HG02970 (cell line): ENCODE data around the gene BEST4.
"Not testable (repeated sequence)": the region's sequence is repeated elsewhere in the genome, so short reads cannot be mapped to it uniquely, and the experiment has no call there.

Experiments used
- ATAC-seq: cut with Tn5 transposase; IDR thresholded peaks from one replicate; pipeline ENCODE4 v1.9.1; 2021; ENCODE audit warnings: mild to moderate bottlenecking, moderate library complexity, moderate number of reproducible peaks; ENCODE audit not compliant: unreplicated experiment, low FRiP score

The BEST4 gene

GRCh38 chr1:44788120-44788860 lies at the start of gene BEST4:
Gene BEST4 (minus strand): TSS chr1:44788170. CDS start chr1:44787705, 465 bp downstream.
- no peak for ATAC-seq

GRCh38 chr1:44835738-44836675 lies 48.0 kb upstream of the BEST4 start:
- ATAC-seq: no peak

GRCh38 chr1:44834328-44834727 lies 46.4 kb upstream of the BEST4 start:
- ATAC-seq: no peak

GRCh38 chr1:44832056-44832705 lies 44.2 kb upstream of the BEST4 start:
- ATAC-seq: no peak

- ATAC-seq: no peak
Observed at GRCh38 chr1:44831516-44831915, 43.5 kb upstream of the BEST4 start.

GRCh38 chr1:44830900-44831304 lies 42.9 kb upstream of the BEST4 start:
- no peak for ATAC-seq

- ATAC-seq: no peak
Observed at GRCh38 chr1:44829506-44830384, 41.8 kb upstream of the BEST4 start.

GRCh38 chr1:44828841-44829440 lies 41.0 kb upstream of the BEST4 start:
- no peak for ATAC-seq

- no peak for ATAC-seq
Observed at GRCh38 chr1:44828003-44828651, 40.2 kb upstream of the BEST4 start.

- ATAC-seq: no peak
Observed at GRCh38 chr1:44827197-44828002, 39.4 kb upstream of the BEST4 start.

GRCh38 chr1:44826375-44827196 lies 38.6 kb upstream of the BEST4 start:
- ATAC-seq: no peak

GRCh38 chr1:44824392-44824791 lies 36.4 kb upstream of the BEST4 start:
- ATAC-seq: not testable (repeated sequence)

- no peak for ATAC-seq
Observed at GRCh38 chr1:44822981-44823451, 35.0 kb upstream of the BEST4 start.

GRCh38 chr1:44822131-44822701 lies 34.2 kb upstream of the BEST4 start:
- ATAC-seq: no peak

GRCh38 chr1:44821240-44821715 lies 33.3 kb upstream of the BEST4 start:
- no peak for ATAC-seq

GRCh38 chr1:44820328-44821239 lies 32.6 kb upstream of the BEST4 start:
- ATAC-seq: no peak
